Iris pigment epithelial cell (primary cell): ENCODE data around the gene FRMPD1.
A peak's percentile ranks its signal among the peaks of the same experiment; 100 is the strongest.
"Not testable (repeated sequence)": the region's sequence is repeated elsewhere in the genome, so short reads cannot be mapped to it uniquely, and the experiment has no call there.

Experiments used
- DNase-seq: peaks from one replicate; pipeline ENCODE4 v3.0.0-alpha.2; 2011; ENCODE audit warnings: low read depth

The FRMPD1 gene

GRCh38 chr9:37650873-37651768, at the start of gene FRMPD1:
Gene FRMPD1, plus strand, starts transcription at chr9:37650954. Its CDS starts 41,688 bp downstream, at chr9:37692642.
- peak; percentile 36 for DNase-seq

GRCh38 chr9:37602061-37602460, 48.7 kb upstream of the FRMPD1 start:
- DNase-seq: not testable (repeated sequence)

GRCh38 chr9:37602817-37603216, 47.9 kb upstream of the FRMPD1 start:
- no peak for DNase-seq

DNA sequence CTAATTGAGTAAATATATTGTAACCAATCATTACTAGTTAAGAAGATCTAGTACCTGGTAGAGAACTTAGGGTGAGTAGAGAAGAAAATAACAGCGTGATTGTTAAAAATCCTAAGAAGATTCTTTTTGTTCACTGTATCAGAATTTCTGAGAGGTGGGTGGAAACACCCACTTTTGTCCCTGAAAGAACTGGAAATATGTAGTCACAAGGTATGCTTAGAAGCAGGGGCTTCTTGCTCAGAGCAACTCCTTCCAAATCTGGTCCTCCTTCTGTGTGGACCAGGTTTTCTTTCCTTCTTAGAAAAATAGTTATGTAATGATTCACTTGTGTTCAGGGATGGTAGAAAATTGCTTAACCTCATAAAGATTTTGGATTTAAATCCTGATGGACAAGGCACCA, 46.5 kb upstream of the FRMPD1 start:
- no peak for DNase-seq

GRCh38 chr9:37608250-37608649, 42.5 kb upstream of the FRMPD1 start:
- no peak for DNase-seq

DNA sequence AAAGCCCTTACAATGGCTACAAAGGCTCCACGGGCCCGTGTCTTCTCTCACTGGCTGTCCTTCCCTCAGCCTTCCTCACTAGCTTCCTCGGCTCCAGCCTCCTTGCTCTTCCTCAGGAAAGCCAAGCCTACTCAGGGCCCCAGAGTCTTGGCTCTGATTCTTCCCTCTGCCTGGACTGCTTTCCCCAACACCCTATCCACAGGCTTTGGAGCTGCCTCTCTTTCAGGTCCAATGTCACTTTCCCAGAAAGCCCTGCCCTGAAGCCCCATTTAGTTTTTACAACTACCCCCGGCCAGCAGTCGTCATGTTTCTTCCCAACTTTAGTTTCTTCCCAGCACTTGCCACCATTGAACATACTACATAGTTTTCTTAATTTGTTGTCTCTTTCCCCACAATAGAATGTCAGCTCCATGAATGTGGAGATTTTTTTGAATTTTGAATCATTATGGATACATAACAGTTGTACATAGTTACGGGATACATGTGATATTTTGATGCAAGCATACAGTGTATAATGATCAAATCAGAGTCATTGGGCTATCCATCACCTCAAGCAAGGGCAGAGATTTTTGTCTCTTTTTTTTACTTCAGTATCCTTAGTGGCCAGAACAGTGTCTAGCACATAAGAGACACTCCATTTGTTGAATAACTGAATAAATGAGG, 40.9 kb upstream of the FRMPD1 start:
- DNase-seq: no peak

DNA sequence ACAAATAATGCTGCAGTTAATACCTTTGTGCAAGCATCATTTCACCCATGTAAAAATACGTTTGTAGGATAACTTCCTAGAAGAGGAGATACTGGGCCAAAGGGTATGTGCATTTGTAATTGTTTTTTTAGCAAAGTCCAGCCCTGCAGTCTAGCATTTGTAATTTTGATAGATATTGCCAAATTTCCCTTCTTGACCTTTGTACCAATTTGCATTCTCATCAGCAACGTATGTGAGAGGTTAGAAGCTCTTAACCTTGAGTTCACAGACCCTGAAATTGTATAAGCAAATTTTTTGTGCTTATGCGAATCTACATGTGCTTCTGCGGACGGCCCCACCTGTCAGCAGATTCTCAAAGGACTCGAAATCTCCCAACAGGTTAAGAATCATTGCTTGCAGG, 39.7 kb upstream of the FRMPD1 start:
- no peak for DNase-seq

GRCh38 chr9:37611961-37612360, 38.8 kb upstream of the FRMPD1 start:
- no peak for DNase-seq

GRCh38 chr9:37617161-37617560, 33.6 kb upstream of the FRMPD1 start:
- no peak for DNase-seq

- peak; percentile 63 for DNase-seq
These were observed 32.9 kb upstream of the FRMPD1 start for GRCh38 chr9:37617832-37618231.

GRCh38 chr9:37618817-37619216, 31.9 kb upstream of the FRMPD1 start:
- peak; percentile 64 for DNase-seq

DNA sequence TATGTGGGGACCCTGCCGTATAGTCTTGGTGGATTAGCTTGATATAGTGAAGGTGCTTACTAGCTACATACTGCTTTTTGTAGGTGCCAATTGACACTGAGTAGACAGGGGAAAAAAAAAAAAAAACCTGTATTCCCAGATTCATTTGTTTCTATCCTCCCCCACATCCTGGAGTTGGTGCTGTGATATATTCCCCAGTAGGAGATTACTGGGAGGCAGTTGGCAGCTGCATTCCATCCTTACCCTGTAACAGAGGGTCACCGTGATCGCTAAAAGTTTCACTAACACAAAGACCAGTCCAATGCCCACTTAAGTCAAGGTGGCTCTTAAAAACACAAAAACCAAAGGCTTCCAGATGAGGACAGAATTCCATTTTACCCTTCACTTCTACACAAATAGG, 30.9 kb upstream of the FRMPD1 start:
- no peak for DNase-seq

- DNase-seq: no peak
These were observed 30.4 kb upstream of the FRMPD1 start for GRCh38 chr9:37620396-37620795.

DNA sequence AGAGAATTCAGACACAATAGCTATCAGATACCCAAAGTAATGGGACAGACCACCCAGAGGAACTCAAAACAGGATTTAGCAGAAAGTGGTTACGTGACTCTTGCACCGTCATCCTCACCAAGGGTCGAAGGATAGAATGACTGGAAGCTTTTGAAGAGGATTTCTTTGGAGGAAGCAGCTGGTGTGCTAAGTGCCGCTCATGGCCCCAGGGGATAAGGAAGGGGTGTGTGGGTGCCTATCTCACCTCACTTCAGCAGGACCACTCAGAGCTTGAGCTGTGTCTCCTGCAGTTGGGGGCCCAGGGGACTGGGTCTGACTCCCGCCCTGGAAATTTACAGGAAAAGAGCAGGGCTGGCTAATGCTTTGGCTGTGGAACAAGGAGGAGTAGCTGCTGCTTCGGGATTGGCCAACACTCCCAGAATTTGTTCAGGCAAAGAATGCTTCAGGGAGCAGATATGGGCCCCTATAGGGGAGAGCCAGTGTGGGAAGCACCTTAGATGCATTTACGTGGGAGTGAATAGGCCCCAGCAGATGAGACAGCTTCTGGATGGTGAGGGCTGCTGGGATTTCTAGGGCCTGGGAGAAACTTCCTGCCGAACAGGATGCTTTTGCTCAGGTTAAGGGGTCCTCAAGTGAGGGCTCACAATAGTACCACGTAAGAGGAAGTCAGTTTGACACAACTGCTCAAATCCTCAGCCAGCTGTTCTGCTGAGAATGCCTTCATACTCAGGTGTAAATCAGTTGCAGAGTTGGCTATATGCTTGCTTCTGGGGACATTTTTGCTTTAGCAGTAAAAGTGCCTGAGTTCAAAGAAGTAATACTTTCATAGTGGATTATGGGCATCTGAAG, 29.3 kb upstream of the FRMPD1 start:
- DNase-seq: no peak

DNA sequence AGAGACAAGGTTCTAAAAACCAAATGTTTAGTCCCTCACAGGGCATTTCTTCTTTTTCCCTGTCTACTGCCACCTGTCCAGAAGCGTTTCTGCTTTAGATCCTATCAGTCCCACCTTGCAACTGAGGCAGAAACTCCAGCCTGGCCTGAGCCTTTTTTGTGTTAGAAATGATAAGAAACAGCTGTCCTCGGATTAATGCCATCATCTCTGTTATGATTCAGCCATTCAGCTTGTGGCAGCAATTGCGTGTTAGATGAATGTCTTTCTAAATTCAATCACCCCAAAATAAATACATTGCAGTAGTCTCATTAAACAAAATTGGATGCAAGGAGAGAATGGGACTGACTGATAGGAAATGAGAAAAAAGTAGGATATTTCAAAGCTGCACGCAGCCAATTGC, 28.3 kb upstream of the FRMPD1 start:
- DNase-seq: no peak

DNA sequence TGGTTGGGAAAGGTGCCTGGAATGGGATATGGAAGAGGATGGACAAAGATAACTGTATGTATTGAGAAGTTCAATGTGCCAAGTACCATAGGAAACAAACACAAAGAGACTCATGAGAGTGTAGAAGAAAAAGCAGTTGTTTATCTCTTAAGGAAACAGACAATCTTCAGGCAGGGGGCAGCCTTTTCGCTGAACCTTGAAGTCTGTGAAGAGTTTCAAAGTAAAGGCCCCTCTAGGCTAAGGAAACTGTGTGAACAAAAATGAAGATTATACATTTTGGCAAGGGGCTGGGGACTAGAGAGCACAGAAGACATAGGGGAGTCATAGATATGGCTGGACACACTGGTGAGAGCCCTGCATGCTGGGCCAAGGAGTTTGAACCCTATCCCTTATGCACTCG, 27.5 kb upstream of the FRMPD1 start:
- no peak for DNase-seq

DNA sequence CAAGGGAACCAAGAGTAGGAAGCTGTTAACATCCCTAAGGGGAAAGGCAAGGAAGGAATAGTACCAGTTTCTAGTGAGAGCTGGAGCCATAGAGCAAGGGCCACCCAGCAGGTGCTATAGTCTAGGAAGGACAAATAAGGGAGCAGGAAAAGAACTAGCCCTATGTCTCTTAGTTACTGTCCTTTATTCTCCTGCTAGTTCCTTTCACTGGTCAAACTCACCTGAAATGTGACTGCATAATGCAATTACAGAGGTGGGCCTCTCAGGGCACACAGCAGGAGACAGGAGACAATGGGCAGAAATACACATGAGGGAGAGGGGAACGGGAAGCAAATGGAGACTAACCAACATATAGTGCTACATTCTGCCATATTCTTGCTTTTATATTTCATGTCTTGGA, 26.7 kb upstream of the FRMPD1 start:
- no peak for DNase-seq

DNA sequence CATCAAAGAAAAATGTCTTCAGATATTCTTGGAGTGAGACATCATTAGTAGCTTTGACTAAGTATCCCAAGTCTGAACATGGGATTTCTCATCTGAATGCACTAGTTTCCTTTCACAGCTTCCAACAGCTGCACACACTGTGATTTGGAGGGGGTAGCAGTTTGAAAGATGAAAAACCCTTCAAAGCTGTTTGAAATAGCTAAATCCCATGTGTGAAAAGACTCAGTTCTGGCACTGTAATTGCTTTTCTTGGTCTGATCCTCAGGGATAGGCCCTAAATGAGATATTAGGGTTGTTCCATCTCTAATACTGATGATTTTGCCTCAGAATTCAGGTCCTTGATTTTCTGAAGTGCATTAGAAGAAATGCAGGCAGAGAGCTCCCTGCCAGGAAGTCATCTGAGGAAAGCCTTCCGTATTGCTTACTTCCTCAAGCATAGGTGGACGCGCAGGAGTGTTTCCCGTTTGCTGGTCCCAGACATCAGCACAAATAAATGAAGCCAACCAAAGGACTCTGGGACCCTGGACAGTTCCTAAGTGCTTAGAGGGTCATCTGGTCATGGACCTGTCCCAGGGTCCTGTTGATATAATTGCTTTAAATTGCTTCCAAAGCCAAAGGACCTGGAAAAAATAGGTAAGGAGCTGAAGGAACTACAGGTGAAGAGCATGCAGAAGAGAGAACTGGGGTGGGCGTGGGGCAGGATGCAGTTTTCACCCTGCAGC, 25.6 kb upstream of the FRMPD1 start:
- no peak for DNase-seq

- no peak for DNase-seq
These were observed 25.0 kb upstream of the FRMPD1 start for GRCh38 chr9:37625758-37626147.

DNA sequence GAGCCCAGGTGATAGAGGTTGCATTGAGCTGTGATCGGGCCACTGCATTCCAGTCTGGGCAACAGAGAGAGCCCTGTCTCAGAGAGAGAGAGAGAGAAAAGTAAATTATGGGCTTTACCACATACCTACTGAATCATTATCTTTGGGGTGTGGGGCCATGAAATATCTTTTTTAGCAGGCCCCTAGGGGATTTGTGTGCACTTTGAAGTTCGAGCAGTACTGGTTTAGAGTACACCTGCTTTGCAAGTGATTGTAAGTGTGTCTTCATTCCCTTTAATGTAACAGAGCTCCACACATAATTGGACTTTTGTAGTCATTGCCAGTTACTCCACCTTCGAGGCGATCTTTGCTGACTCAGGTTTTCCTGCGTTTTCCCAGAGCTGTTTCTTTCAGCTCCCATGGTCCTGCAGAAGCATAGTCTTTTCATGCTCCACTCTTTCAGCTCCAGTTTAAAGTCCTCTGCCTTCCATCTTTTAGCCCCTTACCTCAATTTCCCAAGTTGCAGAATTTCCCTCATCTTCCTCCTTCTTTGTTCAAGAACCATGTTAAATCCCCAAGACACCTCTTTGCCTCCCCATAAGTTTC, 24.0 kb upstream of the FRMPD1 start:
- DNase-seq: no peak

GRCh38 chr9:37632479-37632878, 18.3 kb upstream of the FRMPD1 start:
- DNase-seq: no peak

DNA sequence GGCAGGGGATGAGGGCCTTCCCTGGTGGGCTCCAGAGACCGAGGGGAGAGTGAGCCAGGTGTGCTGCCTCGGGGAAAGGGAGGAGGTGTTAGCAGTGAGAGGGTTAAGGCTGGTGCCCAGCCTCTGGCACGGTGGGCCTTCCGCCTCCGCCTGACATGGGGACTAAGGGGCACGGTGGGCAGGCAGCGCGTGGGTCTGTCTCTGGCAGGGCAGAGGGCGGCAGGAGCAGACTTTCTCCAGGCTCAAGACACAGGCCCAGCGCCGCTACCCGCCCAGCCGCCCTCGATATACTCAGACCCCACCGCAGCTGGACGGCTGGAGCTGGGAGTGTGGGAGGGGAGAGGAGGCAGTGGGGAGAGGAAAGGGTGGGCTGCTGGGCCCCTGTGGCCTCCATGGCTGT, 14.9 kb upstream of the FRMPD1 start:
- DNase-seq: no peak
